HTR-8/SVneo (cell line): Measurements from ENCODE around the gene LPP.
"Not testable (repeated sequence)": the region's sequence is repeated elsewhere in the genome, so short reads cannot be mapped to it uniquely, and the experiment has no call there.

Source experiments
- DNase-seq: peaks from one replicate; pipeline ENCODE4 v3.0.0; 2011; ENCODE audit warnings: low spot score, mixed read lengths; ENCODE audit not compliant: insufficient read length
- FAIRE-seq: peaks from 2 replicates; lab custom pipeline; 2011; peaks lifted over from hg19 to GRCh38; lab: Jason Lieb, UNC

The LPP gene

GRCh38 chr3:188624828-188625227 is 470.9 kb downstream of the LPP start:
- DNase-seq: no peak
- FAIRE-seq: no peak

- no peak for FAIRE-seq
- peak; percentile 10 for DNase-seq
Measured at GRCh38 chr3:188627652-188628051, 473.7 kb downstream of the LPP start.

- no peak for DNase-seq
- FAIRE-seq: no peak
Measured at GRCh38 chr3:188631291-188632010, 477.5 kb downstream of the LPP start.

GRCh38 chr3:188633206-188633605 is 479.2 kb downstream of the LPP start:
- no peak for DNase-seq
- FAIRE-seq: peak; percentile 31

GRCh38 chr3:188634285-188634684 is 480.3 kb downstream of the LPP start:
- FAIRE-seq (no peak), DNase-seq (no peak)

- peak; percentile 30 for DNase-seq
Measured at GRCh38 chr3:188635258-188636042, 481.5 kb downstream of the LPP start.

GRCh38 chr3:188636292-188636691 is 482.3 kb downstream of the LPP start:
- not testable (repeated sequence) for FAIRE-seq

More at GRCh38 chr3:188635258-188636042, 481.5 kb downstream of the LPP start:
- no peak for FAIRE-seq

GRCh38 chr3:188641076-188641475 is 487.1 kb downstream of the LPP start:
- DNase-seq: no peak
- FAIRE-seq: no peak

More at GRCh38 chr3:188636292-188636691, 482.3 kb downstream of the LPP start:
- DNase-seq: not testable (repeated sequence)

GRCh38 chr3:188643736-188644135 is 489.8 kb downstream of the LPP start:
- FAIRE-seq (no peak), DNase-seq (no peak)

DNA sequence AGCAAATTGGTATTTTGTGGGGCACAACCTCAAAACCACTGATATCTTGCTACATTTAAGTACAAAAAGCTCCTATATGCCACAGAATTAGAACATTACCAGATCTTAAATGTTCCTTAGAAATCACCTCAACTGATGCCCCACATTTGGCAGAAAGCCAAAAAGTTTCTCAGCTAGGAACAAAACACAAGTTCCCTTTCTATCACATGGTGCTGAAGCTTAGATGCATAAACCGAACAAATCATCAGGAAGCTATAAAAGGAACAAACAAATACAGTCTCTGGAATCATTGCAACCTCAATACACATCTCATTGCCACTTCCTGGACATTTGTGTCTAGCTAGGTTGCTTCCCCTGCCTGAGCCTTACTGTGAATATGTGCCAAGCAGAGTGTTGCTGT is 492.6 kb downstream of the LPP start:
- FAIRE-seq (no peak), DNase-seq (no peak)

- FAIRE-seq: no peak
Measured at GRCh38 chr3:188647237-188647636, 493.3 kb downstream of the LPP start.

DNA sequence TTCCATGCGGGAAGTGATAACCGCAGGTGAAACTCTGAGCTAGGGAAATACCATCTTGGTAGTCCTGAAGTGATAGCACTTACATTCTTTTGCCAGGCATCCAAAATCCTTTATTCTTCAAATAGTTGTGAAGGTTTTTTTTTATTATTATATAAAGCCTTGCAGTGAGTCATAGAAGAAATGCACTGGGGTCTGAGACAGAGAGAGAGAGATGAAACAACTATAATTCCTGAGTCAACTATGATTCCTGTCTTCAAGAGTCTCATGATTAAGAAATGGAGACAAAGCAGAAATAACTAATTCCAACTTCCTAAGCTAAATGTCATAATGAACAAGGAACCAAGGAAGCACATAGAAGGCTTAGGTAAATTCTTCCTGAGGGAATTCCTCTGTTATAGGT is 495.6 kb downstream of the LPP start:
- DNase-seq (no peak), FAIRE-seq (no peak)

More at GRCh38 chr3:188647237-188647636, 493.3 kb downstream of the LPP start:
- DNase-seq: no peak

GRCh38 chr3:188656196-188656982 is 502.4 kb downstream of the LPP start:
- FAIRE-seq: no peak
- DNase-seq: no peak

- DNase-seq: no peak
- FAIRE-seq: no peak
Measured at GRCh38 chr3:188658606-188659005, 504.6 kb downstream of the LPP start.

DNA sequence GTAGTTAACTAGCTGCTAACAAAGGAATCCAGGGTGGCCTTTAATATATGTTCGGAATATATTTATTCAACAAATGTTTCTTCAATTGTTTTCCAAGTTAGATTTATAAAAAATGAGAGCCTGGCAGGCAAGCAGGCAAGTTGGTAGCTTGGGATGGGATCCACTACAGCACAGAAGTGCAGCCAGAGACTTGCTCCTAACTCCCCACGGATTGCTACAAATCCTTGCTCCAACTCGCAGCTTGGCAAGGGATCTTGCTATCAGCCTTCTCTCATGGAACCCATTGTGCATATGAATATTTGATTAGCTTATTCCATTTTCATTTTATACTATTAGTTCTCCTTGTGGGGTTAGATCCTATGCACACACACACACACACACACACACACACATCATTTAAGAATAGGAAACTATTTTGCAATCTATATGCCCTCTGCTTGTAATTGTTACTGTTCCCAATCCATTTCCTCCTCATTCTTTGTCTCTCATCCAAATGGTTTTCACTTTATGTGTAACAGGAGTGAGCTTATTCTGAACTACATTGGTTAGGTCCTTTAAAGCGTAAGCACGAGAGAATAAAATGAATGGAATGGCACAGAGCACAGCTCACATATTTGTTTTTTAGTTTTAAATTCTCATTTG is 505.6 kb downstream of the LPP start:
- FAIRE-seq: peak; percentile 40
- DNase-seq: no peak

- DNase-seq: no peak
- FAIRE-seq: no peak
Measured at GRCh38 chr3:188660415-188660814, 506.5 kb downstream of the LPP start.

DNA sequence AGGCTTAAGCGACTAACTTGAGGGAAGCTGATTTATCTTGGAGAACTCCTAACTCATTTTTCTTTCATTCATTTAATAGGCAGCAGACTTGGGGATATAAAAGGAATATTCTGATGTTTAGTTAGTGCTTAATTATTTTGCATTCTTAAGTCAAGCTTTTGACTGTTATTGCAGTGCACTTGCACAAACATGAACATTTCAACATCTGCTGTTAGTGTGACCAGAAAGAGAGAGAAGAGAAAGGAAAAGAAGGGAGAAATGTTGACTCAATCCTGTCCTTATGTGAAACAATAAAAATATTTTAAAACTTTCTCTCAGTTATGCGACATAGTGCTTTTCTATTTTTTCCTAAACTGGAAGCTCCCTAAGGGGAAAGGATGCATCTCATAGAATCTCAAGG is 507.8 kb downstream of the LPP start:
- no peak for FAIRE-seq
- DNase-seq: no peak

GRCh38 chr3:188662214-188662613 is 508.3 kb downstream of the LPP start:
- DNase-seq (no peak), FAIRE-seq (no peak)

GRCh38 chr3:188662795-188663194 is 508.8 kb downstream of the LPP start:
- no peak for DNase-seq
- no peak for FAIRE-seq

DNA sequence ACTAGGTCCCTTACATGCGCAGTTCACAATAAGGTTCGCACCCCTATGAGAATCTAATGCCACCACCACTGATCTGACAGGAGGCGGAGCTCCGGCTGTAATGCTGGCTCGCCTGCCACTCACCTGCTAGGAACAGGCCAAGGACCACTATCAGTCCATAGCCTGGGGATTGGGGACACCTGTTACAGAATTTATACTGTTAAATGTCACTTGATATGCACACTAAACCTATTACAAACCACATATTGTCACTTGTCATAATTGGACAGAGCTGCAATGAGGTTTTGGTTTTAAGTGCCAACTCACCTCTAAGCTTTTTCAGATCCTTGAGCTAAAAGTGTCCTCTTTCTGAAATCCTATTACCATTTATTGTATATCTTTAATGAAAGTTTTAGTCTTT is 509.9 kb downstream of the LPP start:
- no peak for DNase-seq

More for the DNA sequence above, 509.9 kb downstream of the LPP start:
- no peak for FAIRE-seq
